ENCODE results near the gene VPS16.

DNA sequence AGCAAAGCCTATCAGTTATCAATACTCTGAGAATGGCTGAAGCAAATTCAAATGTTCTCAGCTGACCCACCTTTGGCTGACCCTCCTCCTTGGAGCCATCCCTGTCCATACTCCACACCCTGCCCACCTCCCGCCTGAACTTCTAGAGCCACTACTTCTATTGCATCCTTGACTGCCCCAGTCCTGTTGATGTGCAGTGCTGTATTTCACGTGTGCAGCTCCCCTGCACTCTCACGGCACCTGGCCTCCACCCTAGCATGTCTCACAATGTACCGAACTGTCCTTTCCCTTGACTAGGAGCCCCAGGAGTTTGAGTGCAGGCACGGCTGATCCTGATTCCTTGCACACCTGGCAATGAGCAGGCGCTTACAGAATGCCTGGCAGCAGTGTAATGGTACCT lies 47.1 kb upstream of the VPS16 start:
- no peak for TF ChIP-seq ARNTL (CRISPR knock-in tag; IDR thresholded peaks at IDR 0.05; ENCODE audit: borderline replicate concordance, low read depth)
- TF ChIP-seq, protein P1, sequence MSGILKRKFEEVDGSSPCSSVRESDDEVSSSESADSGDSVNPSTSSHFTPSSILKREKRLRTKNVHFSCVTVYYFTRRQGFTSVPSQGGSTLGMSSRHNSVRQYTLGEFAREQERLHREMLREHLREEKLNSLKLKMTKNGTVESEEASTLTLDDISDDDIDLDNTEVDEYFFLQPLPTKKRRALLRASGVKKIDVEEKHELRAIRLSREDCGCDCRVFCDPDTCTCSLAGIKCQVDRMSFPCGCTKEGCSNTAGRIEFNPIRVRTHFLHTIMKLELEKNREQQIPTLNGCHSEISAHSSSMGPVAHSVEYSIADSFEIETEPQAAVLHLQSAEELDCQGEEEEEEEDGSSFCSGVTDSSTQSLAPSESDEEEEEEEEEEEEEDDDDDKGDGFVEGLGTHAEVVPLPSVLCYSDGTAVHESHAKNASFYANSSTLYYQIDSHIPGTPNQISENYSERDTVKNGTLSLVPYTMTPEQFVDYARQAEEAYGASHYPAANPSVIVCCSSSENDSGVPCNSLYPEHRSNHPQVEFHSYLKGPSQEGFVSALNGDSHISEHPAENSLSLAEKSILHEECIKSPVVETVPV (CRISPR knock-in tag; IDR thresholded peaks at IDR 0.05) = no peak
- TF ChIP-seq ESRRG (CRISPR knock-in tag; IDR thresholded peaks at IDR 0.05) = no peak
- TF ChIP-seq, protein P2, sequence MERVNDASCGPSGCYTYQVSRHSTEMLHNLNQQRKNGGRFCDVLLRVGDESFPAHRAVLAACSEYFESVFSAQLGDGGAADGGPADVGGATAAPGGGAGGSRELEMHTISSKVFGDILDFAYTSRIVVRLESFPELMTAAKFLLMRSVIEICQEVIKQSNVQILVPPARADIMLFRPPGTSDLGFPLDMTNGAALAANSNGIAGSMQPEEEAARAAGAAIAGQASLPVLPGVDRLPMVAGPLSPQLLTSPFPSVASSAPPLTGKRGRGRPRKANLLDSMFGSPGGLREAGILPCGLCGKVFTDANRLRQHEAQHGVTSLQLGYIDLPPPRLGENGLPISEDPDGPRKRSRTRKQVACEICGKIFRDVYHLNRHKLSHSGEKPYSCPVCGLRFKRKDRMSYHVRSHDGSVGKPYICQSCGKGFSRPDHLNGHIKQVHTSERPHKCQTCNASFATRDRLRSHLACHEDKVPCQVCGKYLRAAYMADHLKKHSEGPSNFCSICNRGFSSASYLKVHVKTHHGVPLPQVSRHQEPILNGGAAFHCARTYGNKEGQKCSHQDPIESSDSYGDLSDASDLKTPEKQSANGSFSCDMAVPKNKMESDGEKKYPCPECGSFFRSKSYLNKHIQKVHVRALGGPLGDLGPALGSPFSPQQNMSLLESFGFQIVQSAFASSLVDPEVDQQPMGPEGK (CRISPR knock-in tag; IDR thresholded peaks at IDR 0.05; ENCODE audit: borderline replicate concordance) = no peak
- TF ChIP-seq ZFP3 (CRISPR knock-in tag; IDR thresholded peaks at IDR 0.05) = no peak
- no peak for TF ChIP-seq ZFP30 (CRISPR knock-in tag; IDR thresholded peaks at IDR 0.05)
- TF ChIP-seq, protein P3, sequence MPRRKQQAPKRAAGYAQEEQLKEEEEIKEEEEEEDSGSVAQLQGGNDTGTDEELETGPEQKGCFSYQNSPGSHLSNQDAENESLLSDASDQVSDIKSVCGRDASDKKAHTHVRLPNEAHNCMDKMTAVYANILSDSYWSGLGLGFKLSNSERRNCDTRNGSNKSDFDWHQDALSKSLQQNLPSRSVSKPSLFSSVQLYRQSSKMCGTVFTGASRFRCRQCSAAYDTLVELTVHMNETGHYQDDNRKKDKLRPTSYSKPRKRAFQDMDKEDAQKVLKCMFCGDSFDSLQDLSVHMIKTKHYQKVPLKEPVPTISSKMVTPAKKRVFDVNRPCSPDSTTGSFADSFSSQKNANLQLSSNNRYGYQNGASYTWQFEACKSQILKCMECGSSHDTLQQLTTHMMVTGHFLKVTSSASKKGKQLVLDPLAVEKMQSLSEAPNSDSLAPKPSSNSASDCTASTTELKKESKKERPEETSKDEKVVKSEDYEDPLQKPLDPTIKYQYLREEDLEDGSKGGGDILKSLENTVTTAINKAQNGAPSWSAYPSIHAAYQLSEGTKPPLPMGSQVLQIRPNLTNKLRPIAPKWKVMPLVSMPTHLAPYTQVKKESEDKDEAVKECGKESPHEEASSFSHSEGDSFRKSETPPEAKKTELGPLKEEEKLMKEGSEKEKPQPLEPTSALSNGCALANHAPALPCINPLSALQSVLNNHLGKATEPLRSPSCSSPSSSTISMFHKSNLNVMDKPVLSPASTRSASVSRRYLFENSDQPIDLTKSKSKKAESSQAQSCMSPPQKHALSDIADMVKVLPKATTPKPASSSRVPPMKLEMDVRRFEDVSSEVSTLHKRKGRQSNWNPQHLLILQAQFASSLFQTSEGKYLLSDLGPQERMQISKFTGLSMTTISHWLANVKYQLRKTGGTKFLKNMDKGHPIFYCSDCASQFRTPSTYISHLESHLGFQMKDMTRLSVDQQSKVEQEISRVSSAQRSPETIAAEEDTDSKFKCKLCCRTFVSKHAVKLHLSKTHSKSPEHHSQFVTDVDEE (CRISPR knock-in tag; IDR thresholded peaks at IDR 0.05) = no peak
- no peak for TF ChIP-seq TOX (CRISPR knock-in tag; IDR thresholded peaks at IDR 0.05; ENCODE audit: borderline replicate concordance)
- TF ChIP-seq PPARA (CRISPR knock-in tag; IDR thresholded peaks at IDR 0.05; ENCODE audit: borderline replicate concordance) = no peak
- TF ChIP-seq, protein P4, sequence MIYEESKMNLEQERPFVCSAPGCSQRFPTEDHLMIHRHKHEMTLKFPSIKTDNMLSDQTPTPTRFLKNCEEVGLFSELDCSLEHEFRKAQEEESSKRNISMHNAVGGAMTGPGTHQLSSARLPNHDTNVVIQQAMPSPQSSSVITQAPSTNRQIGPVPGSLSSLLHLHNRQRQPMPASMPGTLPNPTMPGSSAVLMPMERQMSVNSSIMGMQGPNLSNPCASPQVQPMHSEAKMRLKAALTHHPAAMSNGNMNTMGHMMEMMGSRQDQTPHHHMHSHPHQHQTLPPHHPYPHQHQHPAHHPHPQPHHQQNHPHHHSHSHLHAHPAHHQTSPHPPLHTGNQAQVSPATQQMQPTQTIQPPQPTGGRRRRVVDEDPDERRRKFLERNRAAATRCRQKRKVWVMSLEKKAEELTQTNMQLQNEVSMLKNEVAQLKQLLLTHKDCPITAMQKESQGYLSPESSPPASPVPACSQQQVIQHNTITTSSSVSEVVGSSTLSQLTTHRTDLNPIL (CRISPR knock-in tag; IDR thresholded peaks at IDR 0.05; ENCODE audit: low read depth) = no peak
- no peak for TF ChIP-seq CSDC2 (CRISPR knock-in tag; IDR thresholded peaks at IDR 0.05)

Measured in SK-N-SH treated with all-trans-retinoic acid at 6 μM for 48 hours (cell line).